K562 (cell line): ENCODE data around the gene NEURL1B. TPM values are rescaled to one million over a fixed set of nuclear protein-coding genes. Genes with fewer than 3 reads are reported as not detected.

Experiments
- RB1 ChIP-seq: fragments of 450-650 bp; IDR thresholded peaks from 2 replicates; pipeline ENCODE4 v1.6.1; 2017; ENCODE audit warnings: low read depth, mild to moderate bottlenecking
- polyA plus RNA-seq, 8 experiments: library from polyadenylated mRNA; depleted of rRNA in 4 of 8; stranded (reverse) in 5 of 8; unstranded in 3 of 8; fragments of >200 nt; fragmentation: Nextera tagmentation in 2 of 8; fragmentation: Illumina TruSeq in 1 of 8; extraction: Ambion mirVana in 2 of 8; extraction: Trizol in 1 of 8; gene quantifications; 2 replicates each; pipeline versions ENCODE4 v1.2.1 to v1.2.3, GENCODE V29; 2011 to 2014; ENCODE audit warnings: inconsistent platforms in 1 of 8, missing spikeins in 1 of 8
- total RNA-seq, 7 experiments: library from RNA; depleted of rRNA in 6 of 7; stranded (reverse); fragments of >200 nt in 6 of 7; fragmentation: Illumina TruSeq in 2 of 7; extraction: Trizol in 2 of 7; gene quantifications; 2 replicates each; pipeline versions ENCODE4 v1.2.1 to v1.2.3, GENCODE V29; 2011 to 2021; ENCODE audit warnings: low replicate concordance in 1 of 7
- TF ChIP-seq, protein P1 (sequence below): fragments of 450-650 bp; IDR thresholded peaks from 2 replicates; pipeline ENCODE4 v1.6.1; 2016; ENCODE audit warnings: low read depth

Gene NEURL1B
- total and polyA plus RNA-seq, 9 of the 15 experiments (the other 6 are each of a cell fraction or from before 2014, with no cell fraction given) = 0.04 TPM; not detected in 8

DNA sequence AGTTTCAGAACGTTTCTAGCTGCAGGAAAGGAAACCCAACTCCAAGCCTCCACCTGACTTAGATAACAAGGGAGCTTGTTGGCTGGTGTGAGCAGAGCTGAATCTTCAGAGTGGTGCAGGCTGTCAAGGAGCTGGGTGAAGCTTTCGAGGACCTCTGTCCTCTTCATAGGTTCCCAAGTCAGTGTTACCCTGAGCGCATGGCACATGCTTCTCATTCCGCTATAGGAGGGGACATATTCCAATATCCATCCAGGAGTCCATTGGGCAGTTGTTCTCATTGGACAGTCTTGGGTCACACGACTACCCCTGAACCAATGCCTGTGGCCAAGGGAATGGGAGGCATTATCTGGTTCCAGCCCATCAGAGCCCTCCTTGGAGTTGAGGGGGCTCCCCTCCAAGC is 79.6 kb downstream of the NEURL1B start (continued):
- TF ChIP-seq, protein P1, sequence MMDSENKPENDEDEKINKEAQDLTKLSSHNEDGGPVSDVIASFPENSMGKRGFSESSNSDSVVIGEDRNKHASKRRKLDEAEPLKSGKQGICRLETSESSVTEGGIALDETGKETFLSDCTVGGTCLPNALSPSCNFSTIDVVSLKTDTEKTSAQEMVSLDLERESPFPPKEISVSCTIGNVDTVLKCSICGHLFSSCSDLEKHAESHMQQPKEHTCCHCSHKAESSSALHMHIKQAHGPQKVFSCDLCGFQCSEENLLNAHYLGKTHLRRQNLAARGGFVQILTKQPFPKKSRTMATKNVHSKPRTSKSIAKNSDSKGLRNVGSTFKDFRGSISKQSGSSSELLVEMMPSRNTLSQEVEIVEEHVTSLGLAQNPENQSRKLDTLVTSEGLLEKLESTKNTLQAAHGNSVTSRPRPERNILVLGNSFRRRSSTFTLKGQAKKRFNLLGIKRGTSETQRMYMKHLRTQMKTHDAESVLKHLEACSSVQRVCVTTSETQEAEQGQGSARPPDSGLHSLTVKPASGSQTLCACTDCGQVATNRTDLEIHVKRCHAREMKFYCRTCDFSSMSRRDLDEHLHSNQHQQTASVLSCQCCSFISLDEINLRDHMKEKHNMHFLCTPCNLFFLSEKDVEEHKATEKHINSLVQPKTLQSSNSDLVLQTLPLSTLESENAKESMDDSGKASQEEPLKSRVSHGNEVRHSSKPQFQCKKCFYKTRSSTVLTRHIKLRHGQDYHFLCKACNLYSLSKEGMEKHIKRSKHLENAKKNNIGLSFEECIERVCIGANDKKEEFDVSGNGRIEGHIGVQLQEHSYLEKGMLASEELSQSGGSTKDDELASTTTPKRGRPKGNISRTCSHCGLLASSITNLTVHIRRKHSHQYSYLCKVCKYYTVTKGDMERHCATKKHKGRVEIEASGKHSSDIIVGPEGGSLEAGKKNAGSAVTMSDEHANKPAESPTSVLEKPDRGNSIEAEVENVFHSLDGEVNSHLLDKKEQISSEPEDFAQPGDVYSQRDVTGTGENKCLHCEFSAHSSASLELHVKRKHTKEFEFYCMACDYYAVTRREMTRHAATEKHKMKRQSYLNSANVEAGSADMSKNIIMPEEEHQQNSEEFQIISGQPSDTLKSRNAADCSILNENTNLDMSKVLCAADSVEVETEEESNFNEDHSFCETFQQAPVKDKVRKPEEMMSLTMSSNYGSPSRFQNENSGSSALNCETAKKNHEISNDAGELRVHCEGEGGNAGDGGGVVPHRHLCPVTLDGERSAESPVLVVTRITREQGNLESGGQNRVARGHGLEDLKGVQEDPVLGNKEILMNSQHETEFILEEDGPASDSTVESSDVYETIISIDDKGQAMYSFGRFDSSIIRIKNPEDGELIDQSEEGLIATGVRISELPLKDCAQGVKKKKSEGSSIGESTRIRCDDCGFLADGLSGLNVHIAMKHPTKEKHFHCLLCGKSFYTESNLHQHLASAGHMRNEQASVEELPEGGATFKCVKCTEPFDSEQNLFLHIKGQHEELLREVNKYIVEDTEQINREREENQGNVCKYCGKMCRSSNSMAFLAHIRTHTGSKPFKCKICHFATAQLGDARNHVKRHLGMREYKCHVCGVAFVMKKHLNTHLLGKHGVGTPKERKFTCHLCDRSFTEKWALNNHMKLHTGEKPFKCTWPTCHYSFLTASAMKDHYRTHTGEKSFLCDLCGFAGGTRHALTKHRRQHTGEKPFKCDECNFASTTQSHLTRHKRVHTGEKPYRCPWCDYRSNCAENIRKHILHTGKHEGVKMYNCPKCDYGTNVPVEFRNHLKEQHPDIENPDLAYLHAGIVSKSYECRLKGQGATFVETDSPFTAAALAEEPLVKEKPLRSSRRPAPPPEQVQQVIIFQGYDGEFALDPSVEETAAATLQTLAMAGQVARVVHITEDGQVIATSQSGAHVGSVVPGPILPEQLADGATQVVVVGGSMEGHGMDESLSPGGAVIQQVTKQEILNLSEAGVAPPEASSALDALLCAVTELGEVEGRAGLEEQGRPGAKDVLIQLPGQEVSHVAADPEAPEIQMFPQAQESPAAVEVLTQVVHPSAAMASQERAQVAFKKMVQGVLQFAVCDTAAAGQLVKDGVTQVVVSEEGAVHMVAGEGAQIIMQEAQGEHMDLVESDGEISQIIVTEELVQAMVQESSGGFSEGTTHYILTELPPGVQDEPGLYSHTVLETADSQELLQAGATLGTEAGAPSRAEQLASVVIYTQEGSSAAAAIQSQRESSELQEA = no peak
- TF ChIP-seq RB1 = no peak
